PFSK-1 (cell line): Measurements from ENCODE around the gene CTNND2.

ENCODE experiments used
- FOXP2 ChIP-seq: optimal IDR thresholded peaks from 2 replicates; pipeline ENCODE3; 2011; ENCODE audit warnings: borderline replicate concordance, control low read depth, inconsistent platforms; ENCODE audit not compliant: insufficient read depth; ENCODE audit errors: extremely low read length, extremely low read depth
- POLR2AphosphoS5 ChIP-seq: IDR thresholded peaks from 2 replicates; pipeline ENCODE4 v1.6.1; 2012; ENCODE audit warnings: low read depth, mild to moderate bottlenecking, control low read depth, low read length, moderate library complexity
- REST ChIP-seq, 2 experiments: IDR thresholded peaks; 2 replicates each; pipeline versions ENCODE4 v1.6.1 to v1.8.0; 2011 to 2012; ENCODE audit warnings: low read depth in 2 of 2, low read length in 2 of 2, control low read depth in 1 of 2, inconsistent platforms in 1 of 2, mild to moderate bottlenecking in 1 of 2, moderate library complexity in 1 of 2; ENCODE audit not compliant: insufficient read depth in 1 of 2
- SIN3A ChIP-seq: IDR thresholded peaks from 2 replicates; pipeline ENCODE4 v1.6.1; 2012; ENCODE audit warnings: mild to moderate bottlenecking, low read length, moderate library complexity, borderline replicate concordance; ENCODE audit not compliant: insufficient read depth
- TAF1 ChIP-seq: IDR thresholded peaks from 2 replicates; pipeline ENCODE4 v1.6.1; 2012; ENCODE audit warnings: low read length, control low read depth, borderline replicate concordance; ENCODE audit not compliant: insufficient read depth

Gene CTNND2

GRCh38 chr5:11650936-11651335 is 253.3 kb downstream of the CTNND2 start:
- no peak for TF ChIP-seq TAF1
- TF ChIP-seq SIN3A, result no peak
- TF ChIP-seq REST (IDR thresholded peaks at IDR 0.05; ENCODE audit: insufficient read depth in 1 of 2, low read depth in 2 of 2, low read length in 2 of 2), result no peak
- no peak for TF ChIP-seq FOXP2

- TF ChIP-seq FOXP2 (no peak), POLR2AphosphoS5 (no peak), REST (IDR thresholded peaks at IDR 0.05; ENCODE audit: insufficient read depth in 1 of 2, low read depth in 2 of 2, low read length in 2 of 2) (no peak), SIN3A (no peak), TAF1 (no peak)
Observed at GRCh38 chr5:11646141-11646540, 258.1 kb downstream of the CTNND2 start.

GRCh38 chr5:11642438-11642837 is 261.8 kb downstream of the CTNND2 start:
- TF ChIP-seq SIN3A (no peak), POLR2AphosphoS5 (no peak), REST (IDR thresholded peaks at IDR 0.05; ENCODE audit: insufficient read depth in 1 of 2, low read depth in 2 of 2, low read length in 2 of 2) (no peak), FOXP2 (no peak), TAF1 (no peak)

- TF ChIP-seq POLR2AphosphoS5 (no peak), REST (IDR thresholded peaks at IDR 0.05; ENCODE audit: insufficient read depth in 1 of 2, low read depth in 2 of 2, low read length in 2 of 2) (no peak), TAF1 (no peak), FOXP2 (no peak), SIN3A (no peak)
Observed at GRCh38 chr5:11640158-11640873, 263.9 kb downstream of the CTNND2 start.

- TF ChIP-seq SIN3A, result no peak
- TF ChIP-seq REST (IDR thresholded peaks at IDR 0.05; ENCODE audit: insufficient read depth in 1 of 2, low read depth in 2 of 2, low read length in 2 of 2), result no peak
- TF ChIP-seq TAF1, result no peak
- no peak for TF ChIP-seq FOXP2
- TF ChIP-seq POLR2AphosphoS5, result no peak
Observed at GRCh38 chr5:11622785-11623184, 281.5 kb downstream of the CTNND2 start.
